Glomerular visceral epithelial cell (primary cell): ENCODE measurements around the gene APBA1.

Experiments used
- DNase-seq: peaks from one replicate; pipeline ENCODE4 v3.0.0-alpha.2; 2016; ENCODE audit errors: extremely low spot score

The APBA1 gene

GRCh38 chr9:69526699-69527098 lies 145.5 kb downstream of the APBA1 start:
- no peak for DNase-seq

GRCh38 chr9:69519470-69520240 lies 152.5 kb downstream of the APBA1 start:
- no peak for DNase-seq

GRCh38 chr9:69516353-69517322 lies 155.5 kb downstream of the APBA1 start:
- DNase-seq = no peak

DNA sequence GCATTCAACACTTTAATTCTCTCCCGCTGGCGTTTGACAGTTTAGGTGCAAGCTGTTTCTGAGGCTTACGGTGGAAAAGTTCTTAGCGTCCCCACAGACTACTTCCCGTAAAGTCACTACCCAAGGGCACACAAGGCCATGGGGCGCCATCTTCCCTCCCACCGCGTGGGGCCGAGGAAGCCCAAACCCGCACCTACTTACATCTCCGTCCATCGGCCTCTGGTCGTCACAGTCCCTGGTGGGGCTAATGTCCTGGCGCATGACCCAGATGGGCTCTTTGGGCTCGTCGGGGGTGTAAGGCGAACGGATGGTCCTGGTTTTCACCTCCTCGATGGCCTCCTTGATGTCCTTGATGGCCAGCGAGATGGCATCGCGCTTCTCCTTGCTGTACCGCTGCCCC lies 156.4 kb downstream of the APBA1 start:
- DNase-seq = no peak

DNA sequence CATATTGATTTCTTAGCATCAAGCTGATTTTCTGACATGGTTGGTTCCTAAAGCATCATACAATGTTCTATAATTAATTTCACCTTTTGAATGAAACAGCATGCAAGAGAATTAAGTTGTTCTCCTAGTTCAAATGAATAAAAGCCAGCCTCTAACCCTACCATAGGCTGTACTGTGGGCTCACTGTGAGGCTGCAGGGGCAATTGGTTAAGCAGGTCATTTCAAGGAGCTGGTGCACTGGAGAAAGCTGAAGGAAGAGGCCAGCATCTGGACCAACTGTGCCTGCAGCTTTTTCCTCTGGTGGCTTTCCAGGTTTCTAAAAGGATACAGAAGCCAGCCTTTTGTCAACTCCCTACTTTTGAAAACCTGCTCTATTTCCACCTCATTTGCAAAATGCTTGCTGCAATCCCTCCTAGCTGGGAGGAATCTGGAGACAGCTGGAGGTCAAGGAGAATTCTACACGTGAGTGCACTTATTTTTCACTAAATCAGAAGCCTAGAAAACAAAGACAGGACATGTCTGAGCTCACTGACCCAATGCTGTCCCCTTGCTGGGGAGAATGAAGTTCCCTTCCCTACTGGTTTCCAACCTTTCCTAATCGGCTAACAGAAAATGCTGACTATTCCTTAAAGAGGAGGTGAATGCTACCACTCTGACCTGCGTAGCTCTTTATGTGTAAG lies 158.9 kb downstream of the APBA1 start:
- DNase-seq = no peak

GRCh38 chr9:69504058-69504457 lies 168.1 kb downstream of the APBA1 start:
- no peak for DNase-seq

GRCh38 chr9:69502671-69503301 lies 169.4 kb downstream of the APBA1 start:
- DNase-seq = no peak

DNA sequence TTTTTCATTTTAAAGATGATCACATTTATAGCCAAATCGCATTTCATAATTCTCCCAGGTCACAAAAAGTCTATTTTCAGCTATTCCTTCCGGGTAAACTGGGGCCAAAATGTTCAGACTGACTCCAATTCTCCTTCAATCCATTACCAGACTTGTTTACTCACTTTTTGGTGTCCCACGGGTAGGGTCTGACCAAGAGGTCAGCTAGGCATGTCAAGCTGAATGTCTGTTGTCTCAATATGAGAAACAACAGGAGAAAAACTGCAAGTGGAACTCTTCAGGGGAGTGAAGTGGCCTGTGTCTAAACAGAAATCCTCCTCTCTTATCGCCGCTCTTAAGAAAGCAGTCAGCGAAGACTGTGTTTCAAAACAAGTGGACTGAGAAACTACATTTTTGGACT lies 171.3 kb downstream of the APBA1 start:
- no peak for DNase-seq

GRCh38 chr9:69499959-69500358 lies 172.2 kb downstream of the APBA1 start:
- no peak for DNase-seq

GRCh38 chr9:69499407-69499806 lies 172.8 kb downstream of the APBA1 start:
- no peak for DNase-seq

DNA sequence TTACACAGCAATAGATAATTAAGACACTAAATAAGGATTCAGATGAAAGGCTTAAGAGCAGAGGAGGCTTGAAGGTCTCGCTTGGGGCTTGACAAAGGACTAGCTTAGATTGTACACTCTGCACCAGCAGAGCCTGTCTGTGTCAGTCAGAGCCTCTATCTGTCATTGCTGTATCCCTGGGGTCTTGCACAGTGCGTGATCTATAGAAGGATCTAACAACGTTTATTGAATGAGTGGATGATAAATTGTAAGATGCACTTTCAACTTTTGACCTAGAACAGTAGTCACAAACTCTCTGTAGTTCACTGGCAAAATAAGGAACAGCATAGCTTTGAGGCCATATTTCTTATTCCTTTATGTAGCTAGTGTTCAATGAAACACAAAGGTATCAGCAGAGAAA lies 173.7 kb downstream of the APBA1 start:
- DNase-seq = no peak

GRCh38 chr9:69497816-69498215 lies 174.4 kb downstream of the APBA1 start:
- DNase-seq = no peak

- DNase-seq = no peak
Measured at GRCh38 chr9:69496846-69497450, 175.2 kb downstream of the APBA1 start.

DNA sequence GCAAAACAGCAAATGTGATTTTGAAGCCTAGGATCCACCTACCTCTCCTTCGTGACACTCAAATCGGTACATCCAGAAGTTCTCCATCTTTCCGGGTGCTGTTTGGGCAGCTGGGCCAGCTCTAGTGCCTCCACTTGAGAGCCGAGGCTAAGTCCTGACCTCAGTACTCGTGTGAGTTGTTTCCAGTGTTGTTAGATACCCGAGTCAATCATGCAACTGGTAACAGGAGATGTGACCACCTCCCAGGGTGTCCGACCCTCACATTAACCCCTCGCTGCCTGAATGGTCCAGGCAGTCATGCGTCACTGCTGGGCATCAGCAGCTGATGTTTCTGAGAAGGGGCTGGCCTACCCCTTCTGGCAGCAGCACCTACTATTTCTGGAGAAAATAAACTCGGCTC lies 176.9 kb downstream of the APBA1 start:
- no peak for DNase-seq

DNA sequence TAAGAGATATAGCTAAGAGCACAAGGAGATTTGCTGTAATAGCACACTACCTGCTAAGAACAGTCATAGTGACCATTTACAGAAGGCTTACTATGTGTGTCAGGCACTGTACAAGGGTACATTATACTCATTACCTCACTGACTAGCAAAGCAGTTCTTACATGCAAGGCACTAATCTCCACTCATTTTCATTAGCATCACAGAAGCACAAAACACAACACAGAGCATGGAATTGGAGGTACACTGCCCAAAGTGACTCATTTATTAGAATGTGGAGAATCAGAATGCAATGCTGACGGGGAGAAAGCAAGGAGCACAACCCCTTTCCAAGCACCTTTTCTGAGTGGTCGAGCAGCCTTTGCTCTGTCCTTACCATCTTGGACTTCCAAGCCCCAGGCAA lies 177.4 kb downstream of the APBA1 start:
- no peak for DNase-seq

- no peak for DNase-seq
Measured at GRCh38 chr9:69494208-69494607, 178.0 kb downstream of the APBA1 start.

DNA sequence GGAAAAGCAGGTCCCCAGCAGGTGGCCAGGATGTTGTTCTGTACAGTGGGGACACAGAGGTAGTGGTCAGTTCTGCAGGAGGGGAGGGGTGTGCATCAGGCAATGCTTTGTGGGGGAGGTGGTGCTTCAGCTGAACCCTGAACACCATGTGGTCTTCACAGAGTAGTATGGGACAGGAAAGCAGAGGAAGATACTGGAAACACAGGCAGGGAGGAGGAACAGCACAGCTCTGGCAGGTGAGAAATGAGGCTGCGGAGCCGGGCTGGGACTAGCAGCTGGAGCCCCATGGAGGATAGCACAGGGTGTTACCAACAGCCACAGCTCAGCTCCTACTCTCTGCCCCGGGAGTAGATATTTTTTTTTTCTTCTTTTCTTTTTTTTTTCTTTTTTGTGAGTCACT lies 185.7 kb downstream of the APBA1 start:
- DNase-seq = no peak

DNA sequence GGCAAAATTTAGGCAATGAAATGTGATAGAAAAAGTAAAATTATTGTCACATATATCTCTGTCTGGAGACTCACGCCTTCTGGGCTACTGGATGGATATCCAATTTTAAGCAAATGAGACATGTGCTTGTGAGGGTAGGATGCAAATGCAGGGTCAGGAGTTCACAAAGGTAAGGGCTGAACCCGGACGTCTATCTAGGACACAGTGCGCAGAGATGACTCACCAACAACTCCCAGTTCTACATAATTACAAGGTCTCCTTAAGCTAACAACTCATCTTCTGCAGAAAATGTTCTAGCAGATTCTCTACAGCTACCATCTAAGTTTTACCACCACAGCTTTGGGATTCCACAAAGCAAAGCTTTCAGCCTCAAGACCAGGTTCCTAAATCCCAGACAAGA lies 186.7 kb downstream of the APBA1 start:
- no peak for DNase-seq

DNA sequence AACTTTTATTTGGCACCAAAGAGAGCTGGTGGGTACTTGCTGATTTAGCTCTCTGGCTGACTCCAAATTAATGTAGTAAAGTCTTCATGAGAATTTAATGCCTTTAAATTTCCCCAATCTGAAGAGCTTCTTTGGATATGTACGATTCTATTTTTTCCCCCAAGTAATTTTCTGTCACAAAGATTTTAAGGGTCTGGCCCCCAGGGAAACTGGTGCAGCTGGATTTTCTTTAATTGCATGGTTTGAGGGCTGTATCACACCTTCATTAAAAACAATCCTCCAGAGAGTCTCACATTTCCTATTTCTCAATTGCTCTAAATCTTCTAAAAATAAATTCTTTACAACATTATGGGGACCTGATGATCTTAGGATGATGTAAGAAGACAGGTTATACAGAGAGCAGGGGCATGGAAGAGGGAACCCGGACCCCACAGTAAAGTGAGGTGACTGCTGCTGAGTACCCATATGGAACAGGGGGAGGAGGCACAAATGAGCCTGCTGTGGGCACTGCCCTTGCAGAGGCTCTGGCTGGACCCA lies 188.2 kb downstream of the APBA1 start:
- DNase-seq = no peak

- DNase-seq = no peak
Measured at GRCh38 chr9:69476797-69477196, 195.4 kb downstream of the APBA1 start.

GRCh38 chr9:69476016-69476415 lies 196.2 kb downstream of the APBA1 start:
- DNase-seq = no peak
